ENCODE data around the gene HOXB13.

The HOXB13 gene

GRCh38 chr17:48728232-48729231 lies at the start of gene HOXB13:
Gene HOXB13, minus strand, starts transcription at chr17:48728750. Its CDS starts 157 bp downstream, at chr17:48728593.
- Histone ChIP-seq H3K4me3 (ENCODE audit: low read length) (peak within 1 kb of the TSS; percentile 48), H3K27me3 (replicated peaks; ENCODE audit: control insufficient read depth, insufficient read depth, low read length) (peaks cover 95% of the 10 kb centered on the region), H3K9me3 (ENCODE audit: control insufficient read depth, low read length) (no peaks in the 10 kb centered on the region), H3K36me3 (ENCODE audit: control insufficient read depth, insufficient read depth, low read length, severe bottlenecking) (no peaks in the 10 kb centered on the region), H3K4me1 (ENCODE audit: control insufficient read depth, insufficient read depth, low read length) (peaks cover 6% of the 10 kb centered on the region), H3K9ac (ENCODE audit: low read length) (no peak within 1 kb of the TSS)
- DNase-seq (ENCODE audit: low read depth), result peak; percentile 27

DNA sequence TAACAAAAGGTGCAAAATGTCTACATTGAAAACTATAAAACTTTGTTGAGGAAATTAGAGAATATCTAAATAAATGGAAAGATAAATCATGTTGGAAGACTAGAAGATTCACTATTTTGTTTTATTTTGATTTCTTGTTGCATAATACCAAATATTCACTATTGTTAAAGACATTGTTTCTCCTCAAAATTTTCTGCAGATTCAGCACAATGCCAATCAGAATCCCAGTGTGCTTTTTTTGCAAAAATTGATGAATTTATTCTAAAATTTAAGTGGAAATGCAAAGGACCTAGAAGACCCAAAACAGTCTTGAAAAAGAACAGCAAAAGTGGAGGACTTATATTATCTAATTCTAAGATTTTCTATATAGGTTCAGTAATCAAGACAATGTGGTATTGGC lies 48.1 kb upstream of the HOXB13 start:
- Histone ChIP-seq H3K4me1 (ENCODE audit: control insufficient read depth, insufficient read depth, low read length) (no peaks in the 10 kb centered on the region), H3K9ac (ENCODE audit: low read length) (no peak overlapping the region), H3K27me3 (replicated peaks; ENCODE audit: control insufficient read depth, insufficient read depth, low read length) (peaks cover 31% of the 10 kb centered on the region), H3K9me3 (ENCODE audit: control insufficient read depth, low read length) (peaks cover 10% of the 10 kb centered on the region), H3K36me3 (ENCODE audit: control insufficient read depth, insufficient read depth, low read length, severe bottlenecking) (no peaks in the 10 kb centered on the region), H3K4me3 (ENCODE audit: low read length) (no peak overlapping the region)
- no peak for DNase-seq (ENCODE audit: low read depth)

GRCh38 chr17:48773245-48773644 lies 44.7 kb upstream of the HOXB13 start:
- H3K27me3 ChIP-seq (replicated peaks; ENCODE audit: control insufficient read depth, insufficient read depth, low read length), result peaks cover 23% of the 10 kb centered on the region

DNA sequence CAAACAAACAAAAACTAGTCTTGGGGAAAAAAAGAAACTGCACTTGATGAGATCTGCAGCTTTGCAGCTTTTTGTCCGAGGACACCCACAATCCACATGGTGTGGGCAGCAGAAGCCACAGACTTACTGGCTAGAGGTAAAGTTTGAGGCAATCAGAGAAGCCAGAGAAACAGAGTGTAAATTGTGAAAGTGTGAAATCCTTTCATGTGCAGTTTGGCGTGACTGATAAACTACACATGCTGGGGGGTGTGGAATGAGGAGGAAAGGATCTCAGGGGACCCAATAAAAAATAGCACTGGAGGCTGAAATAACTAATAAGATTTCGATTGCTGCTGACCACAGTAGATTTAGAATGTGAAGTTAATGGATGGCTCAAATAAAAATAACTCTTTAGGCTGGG lies 42.4 kb upstream of the HOXB13 start:
- Histone ChIP-seq H3K27me3 (replicated peaks; ENCODE audit: control insufficient read depth, insufficient read depth, low read length) (peaks cover 25% of the 10 kb centered on the region), H3K9ac (ENCODE audit: low read length) (no peak overlapping the region), H3K36me3 (ENCODE audit: control insufficient read depth, insufficient read depth, low read length, severe bottlenecking) (no peaks in the 10 kb centered on the region), H3K4me3 (ENCODE audit: low read length) (no peak overlapping the region), H3K9me3 (ENCODE audit: control insufficient read depth, low read length) (peaks cover 3% of the 10 kb centered on the region), H3K4me1 (ENCODE audit: control insufficient read depth, insufficient read depth, low read length) (no peaks in the 10 kb centered on the region)
- no peak for DNase-seq (ENCODE audit: low read depth)

More at GRCh38 chr17:48773245-48773644, 44.7 kb upstream of the HOXB13 start:
- no peak for DNase-seq (ENCODE audit: low read depth)
- Histone ChIP-seq H3K36me3 (ENCODE audit: control insufficient read depth, insufficient read depth, low read length, severe bottlenecking) (no peaks in the 10 kb centered on the region), H3K4me3 (ENCODE audit: low read length) (no peak overlapping the region), H3K9me3 (ENCODE audit: control insufficient read depth, low read length) (peaks cover 4% of the 10 kb centered on the region), H3K9ac (ENCODE audit: low read length) (no peak overlapping the region), H3K4me1 (ENCODE audit: control insufficient read depth, insufficient read depth, low read length) (no peaks in the 10 kb centered on the region)

DNA sequence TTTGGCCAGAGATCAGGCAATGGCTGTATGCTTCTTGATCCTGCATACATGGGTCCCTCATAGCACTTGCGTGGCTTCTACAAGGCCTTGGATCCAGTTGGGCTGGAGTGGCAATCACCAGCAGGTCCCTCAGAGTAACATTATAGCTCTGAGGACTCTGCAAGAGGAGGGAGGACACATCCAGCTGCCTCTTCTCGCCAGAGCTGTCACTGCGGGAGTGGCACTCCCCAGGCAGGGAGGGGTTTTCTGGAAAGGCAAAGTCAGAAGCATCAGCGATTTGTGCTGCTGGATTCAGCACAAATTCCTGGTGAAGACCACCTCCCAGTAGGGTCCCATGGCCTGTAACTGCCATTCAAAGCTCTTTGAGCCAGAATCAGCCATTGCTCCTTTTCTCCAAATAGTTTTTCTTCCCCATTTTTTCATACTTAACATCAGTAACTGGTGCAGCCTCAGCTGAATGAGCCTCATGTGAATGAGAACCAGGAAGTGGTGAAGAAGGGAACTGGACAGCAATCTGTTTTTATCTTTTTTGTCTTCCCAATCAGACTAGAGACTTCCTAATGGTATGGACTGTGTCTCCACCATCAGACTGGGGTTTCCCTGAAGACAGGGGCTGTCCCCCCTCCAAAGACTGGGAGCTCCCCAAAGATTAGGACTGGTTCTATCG lies 40.6 kb upstream of the HOXB13 start:
- DNase-seq (ENCODE audit: low read depth), result no peak

GRCh38 chr17:48767263-48767774 lies 38.8 kb upstream of the HOXB13 start:
- no peaks in the 10 kb centered on the region for H3K36me3 ChIP-seq (ENCODE audit: control insufficient read depth, insufficient read depth, low read length, severe bottlenecking)
- no peak for DNase-seq (ENCODE audit: low read depth)
- peaks cover 32% of the 10 kb centered on the region for H3K27me3 ChIP-seq (replicated peaks; ENCODE audit: control insufficient read depth, insufficient read depth, low read length)
- H3K4me3 ChIP-seq (ENCODE audit: low read length), result no peak overlapping the region
- no peaks in the 10 kb centered on the region for H3K4me1 ChIP-seq (ENCODE audit: control insufficient read depth, insufficient read depth, low read length)
- no peaks in the 10 kb centered on the region for H3K9me3 ChIP-seq (ENCODE audit: control insufficient read depth, low read length)
- no peak overlapping the region for H3K9ac ChIP-seq (ENCODE audit: low read length)

More for the DNA sequence above, 40.6 kb upstream of the HOXB13 start:
- H3K4me1 ChIP-seq (ENCODE audit: control insufficient read depth, insufficient read depth, low read length), result no peaks in the 10 kb centered on the region
- H3K36me3 ChIP-seq (ENCODE audit: control insufficient read depth, insufficient read depth, low read length, severe bottlenecking), result no peaks in the 10 kb centered on the region
- H3K9ac ChIP-seq (ENCODE audit: low read length), result no peak overlapping the region
- H3K4me3 ChIP-seq (ENCODE audit: low read length), result no peak overlapping the region
- peaks cover 25% of the 10 kb centered on the region for H3K27me3 ChIP-seq (replicated peaks; ENCODE audit: control insufficient read depth, insufficient read depth, low read length)
- H3K9me3 ChIP-seq (ENCODE audit: control insufficient read depth, low read length), result no peaks in the 10 kb centered on the region

DNA sequence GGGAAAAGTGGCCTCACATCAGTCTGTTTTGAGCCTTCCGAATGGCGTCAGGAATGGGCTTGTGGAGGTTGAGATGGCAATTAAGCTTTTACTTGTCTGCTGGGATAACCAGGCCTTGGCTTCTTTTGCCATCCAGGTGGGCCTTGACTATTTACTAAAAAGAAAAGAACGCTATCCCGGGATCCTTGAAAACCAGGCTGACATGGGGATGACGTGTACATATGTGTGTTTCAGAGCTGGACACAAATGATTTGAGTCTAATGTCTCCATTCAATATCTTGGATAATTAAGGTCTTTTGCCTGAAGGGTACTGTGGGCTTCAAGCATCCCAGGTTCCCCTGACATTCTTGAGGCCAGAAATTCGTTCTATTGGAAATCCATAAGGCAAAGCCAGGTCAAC lies 32.6 kb upstream of the HOXB13 start:
- Histone ChIP-seq H3K9me3 (ENCODE audit: control insufficient read depth, low read length) (no peaks in the 10 kb centered on the region), H3K27me3 (replicated peaks; ENCODE audit: control insufficient read depth, insufficient read depth, low read length) (peaks cover 59% of the 10 kb centered on the region), H3K9ac (ENCODE audit: low read length) (no peak overlapping the region), H3K36me3 (ENCODE audit: control insufficient read depth, insufficient read depth, low read length, severe bottlenecking) (no peaks in the 10 kb centered on the region), H3K4me1 (ENCODE audit: control insufficient read depth, insufficient read depth, low read length) (no peaks in the 10 kb centered on the region), H3K4me3 (ENCODE audit: low read length) (no peak overlapping the region)
- no peak for DNase-seq (ENCODE audit: low read depth)

GRCh38 chr17:48760411-48760810 lies 31.9 kb upstream of the HOXB13 start:
- Histone ChIP-seq H3K4me3 (ENCODE audit: low read length) (no peak overlapping the region), H3K9ac (ENCODE audit: low read length) (no peak overlapping the region), H3K27me3 (replicated peaks; ENCODE audit: control insufficient read depth, insufficient read depth, low read length) (peaks cover 66% of the 10 kb centered on the region), H3K36me3 (ENCODE audit: control insufficient read depth, insufficient read depth, low read length, severe bottlenecking) (no peaks in the 10 kb centered on the region), H3K9me3 (ENCODE audit: control insufficient read depth, low read length) (no peaks in the 10 kb centered on the region), H3K4me1 (ENCODE audit: control insufficient read depth, insufficient read depth, low read length) (no peaks in the 10 kb centered on the region)
- DNase-seq (ENCODE audit: low read depth), result no peak

GRCh38 chr17:48759288-48759687 lies 30.7 kb upstream of the HOXB13 start:
- no peak overlapping the region for H3K9ac ChIP-seq (ENCODE audit: low read length)
- no peak overlapping the region for H3K4me3 ChIP-seq (ENCODE audit: low read length)
- no peak for DNase-seq (ENCODE audit: low read depth)
- no peaks in the 10 kb centered on the region for H3K9me3 ChIP-seq (ENCODE audit: control insufficient read depth, low read length)
- peaks cover 77% of the 10 kb centered on the region for H3K27me3 ChIP-seq (replicated peaks; ENCODE audit: control insufficient read depth, insufficient read depth, low read length)
- no peaks in the 10 kb centered on the region for H3K4me1 ChIP-seq (ENCODE audit: control insufficient read depth, insufficient read depth, low read length)
- H3K36me3 ChIP-seq (ENCODE audit: control insufficient read depth, insufficient read depth, low read length, severe bottlenecking), result no peaks in the 10 kb centered on the region

DNA sequence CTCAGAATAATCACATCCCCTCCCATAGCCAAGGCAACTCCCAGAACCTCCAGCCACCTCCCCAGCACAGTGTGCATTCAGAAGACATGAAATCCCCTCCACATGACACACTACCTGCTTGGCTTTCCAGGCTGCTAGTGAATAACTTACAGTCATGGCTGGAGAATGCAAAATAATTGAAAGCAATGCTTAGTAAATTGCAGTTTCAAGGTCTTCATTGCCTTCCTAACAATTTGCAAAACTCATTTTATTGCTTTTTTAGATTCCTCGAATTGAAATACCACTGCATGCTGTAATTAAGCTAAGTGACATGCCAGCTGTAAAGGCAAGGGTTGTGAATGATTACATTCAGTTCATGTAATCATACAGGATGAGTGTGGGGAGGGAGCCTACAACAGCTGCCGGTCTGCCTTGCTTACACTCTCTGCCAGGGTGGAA lies 29.0 kb upstream of the HOXB13 start:
- Histone ChIP-seq H3K9me3 (ENCODE audit: control insufficient read depth, low read length) (no peaks in the 10 kb centered on the region), H3K27me3 (replicated peaks; ENCODE audit: control insufficient read depth, insufficient read depth, low read length) (peaks cover 80% of the 10 kb centered on the region), H3K4me3 (ENCODE audit: low read length) (no peak overlapping the region), H3K9ac (ENCODE audit: low read length) (no peak overlapping the region), H3K36me3 (ENCODE audit: control insufficient read depth, insufficient read depth, low read length, severe bottlenecking) (no peaks in the 10 kb centered on the region), H3K4me1 (ENCODE audit: control insufficient read depth, insufficient read depth, low read length) (peaks cover 5% of the 10 kb centered on the region)
- no peak for DNase-seq (ENCODE audit: low read depth)

DNA sequence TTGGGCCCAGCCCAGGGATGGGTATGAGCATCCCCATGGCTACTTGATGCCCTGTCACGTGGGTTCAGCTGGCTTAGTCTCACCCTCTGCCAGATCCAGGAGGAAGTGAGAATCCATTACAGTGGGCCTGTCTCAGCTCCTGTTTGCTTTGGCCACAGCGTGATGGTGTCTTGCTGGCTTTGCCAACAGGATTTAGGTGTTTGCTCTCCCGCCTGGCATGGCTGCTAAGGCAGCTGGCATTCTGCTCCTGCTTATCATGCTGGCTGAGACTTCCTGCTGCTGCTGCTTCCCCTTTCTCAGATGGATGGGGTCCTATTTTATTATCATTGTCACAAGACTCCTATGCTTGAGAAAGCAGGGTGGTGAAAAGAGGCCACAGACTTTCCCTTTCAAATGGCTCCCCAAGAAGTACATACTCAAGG lies 28.3 kb upstream of the HOXB13 start:
- no peaks in the 10 kb centered on the region for H3K36me3 ChIP-seq (ENCODE audit: control insufficient read depth, insufficient read depth, low read length, severe bottlenecking)
- H3K9ac ChIP-seq (ENCODE audit: low read length), result no peak overlapping the region
- H3K4me3 ChIP-seq (ENCODE audit: low read length), result no peak overlapping the region
- H3K27me3 ChIP-seq (replicated peaks; ENCODE audit: control insufficient read depth, insufficient read depth, low read length), result peaks cover 80% of the 10 kb centered on the region
- DNase-seq (ENCODE audit: low read depth), result no peak
- no peaks in the 10 kb centered on the region for H3K9me3 ChIP-seq (ENCODE audit: control insufficient read depth, low read length)
- H3K4me1 ChIP-seq (ENCODE audit: control insufficient read depth, insufficient read depth, low read length), result peaks cover 5% of the 10 kb centered on the region

All from adipocyte (in vitro differentiated cells).